Activated CD8-positive, alpha-beta T cell treated with anti-CD3 and anti-CD28 coated beads, Interleukin-2, amount 10 ng/mL, durations not matched to agents 7 days and 5 days (primary cell): Measurements from ENCODE around the gene UNC93B1. TPM values are rescaled to one million over a fixed set of nuclear protein-coding genes. Genes with fewer than 3 reads are reported as not detected.
"Not testable (repeated sequence)": the region's sequence is repeated elsewhere in the genome, so short reads cannot be mapped to it uniquely, and the experiment has no call there.

Source experiments
- ATAC-seq: fragments of 150-1000 bp; cut with Tn5 transposase; one replicate; pipeline ENCODE4 v1.10.0; 2021; ENCODE audit warnings: moderate library complexity
- CTCF ChIA-PET: fragments of 350-600 bp; sonication (Branson Sonifier 250); formaldehyde crosslinking; loops from one replicate; lab custom pipeline; 2021; ENCODE audit warnings: antibody characterized with exemption; lab: Charles Lee
- POLR2A ChIA-PET: fragments of 350-600 bp; sonication (Branson Sonifier 250); formaldehyde crosslinking; loops from one replicate; lab custom pipeline; 2021; ENCODE audit warnings: antibody characterized with exemption; lab: Charles Lee
- DNase-seq: peaks from one replicate; pipeline ENCODE4 v3.0.0-alpha.2; 2020
- H3K27ac Mint-ChIP-seq: one replicate; pipeline ENCODE4 v1.8.0; 2021; ENCODE audit warnings: mild to moderate bottlenecking, mixed read lengths
- H3K27me3 Mint-ChIP-seq: one replicate; pipeline ENCODE4 v1.8.0; 2021; ENCODE audit warnings: low read depth, mixed read lengths
- H3K36me3 Mint-ChIP-seq: one replicate; pipeline ENCODE4 v1.8.0; 2021; ENCODE audit warnings: low read depth, mixed read lengths
- H3K4me1 Mint-ChIP-seq: one replicate; pipeline ENCODE4 v1.8.0; 2021; ENCODE audit warnings: low read depth, mixed read lengths
- H3K4me3 Mint-ChIP-seq: one replicate; pipeline ENCODE4 v1.8.0; 2021; ENCODE audit warnings: mild to moderate bottlenecking, mixed read lengths
- H3K9me3 Mint-ChIP-seq: one replicate; pipeline ENCODE4 v1.8.0; 2022; ENCODE audit warnings: mixed read lengths; ENCODE audit not compliant: insufficient read depth
- total RNA-seq, 2 experiments: library from RNA; stranded (reverse); gene quantifications; one replicate each; pipeline ENCODE4 v1.2.3, GENCODE V29; 2021

The UNC93B1 gene
- total RNA-seq, 2 experiments from 2014 or later: 27.8 to 29.8 TPM

DNA sequence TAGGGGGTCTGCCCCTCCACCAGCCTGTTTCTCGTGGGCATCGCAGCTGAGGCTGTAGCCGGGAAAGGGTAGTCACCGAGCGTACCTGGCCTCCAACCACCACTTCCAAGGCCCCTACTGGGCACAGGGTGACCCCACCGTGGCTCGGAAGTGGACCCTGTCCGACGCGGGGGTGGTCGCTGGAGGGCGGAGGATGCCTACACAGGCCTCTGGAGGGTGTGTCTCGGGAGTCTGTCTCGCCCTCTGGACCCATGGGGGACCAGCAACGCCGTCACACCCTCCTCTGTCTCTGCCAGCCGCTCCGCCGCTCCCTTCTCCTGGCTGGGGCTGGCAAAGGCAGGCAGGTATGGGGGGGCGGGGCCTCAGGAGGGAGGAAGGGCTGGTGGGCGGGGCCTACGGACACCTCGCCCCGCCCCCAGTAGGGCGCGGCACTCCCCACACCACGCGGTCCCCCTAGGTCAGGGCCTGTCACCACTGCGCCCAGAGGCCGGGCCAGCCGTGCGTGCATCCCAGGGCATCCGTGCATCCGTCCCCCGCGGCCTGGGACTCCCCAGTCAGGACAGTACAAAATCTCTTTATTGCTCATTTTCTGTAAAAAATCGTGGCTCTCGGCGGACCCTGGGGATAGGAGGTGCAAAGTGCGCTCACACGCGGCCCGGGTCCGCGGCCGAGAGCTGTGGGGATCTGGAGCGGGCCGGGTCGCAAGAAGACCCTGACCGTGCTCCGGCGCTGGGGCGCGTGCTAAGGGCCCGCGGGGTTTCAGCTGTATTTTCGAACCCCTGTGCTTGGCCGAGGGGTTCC is 13.2 kb downstream of the UNC93B1 start:
- CTCF ChIA-PET, POLR2A ChIA-PET, ATAC-seq, H3K9me3 Mint-ChIP-seq, H3K27ac Mint-ChIP-seq, DNase-seq, H3K27me3 Mint-ChIP-seq, H3K36me3 Mint-ChIP-seq, H3K4me3 Mint-ChIP-seq: not testable (repeated sequence)
- H3K4me1 Mint-ChIP-seq: peaks cover 11% of the 10 kb centered on the region

DNA sequence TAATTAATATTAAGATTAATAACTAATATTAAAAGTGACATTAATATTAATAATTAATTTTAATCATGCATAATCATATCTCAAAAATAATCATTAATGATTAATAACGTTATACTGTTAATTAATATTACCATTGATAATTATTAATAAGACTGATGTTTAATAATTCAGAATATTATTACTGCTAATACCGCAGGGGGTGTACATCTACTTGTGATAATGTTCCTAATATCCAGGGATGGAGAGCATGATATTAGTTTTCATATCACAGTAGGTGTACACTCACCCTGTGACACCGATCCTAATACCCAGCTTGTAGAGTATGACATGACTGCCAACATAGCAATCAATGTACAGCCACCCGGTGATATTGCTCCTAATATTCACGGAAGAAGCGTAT is 18.6 kb downstream of the UNC93B1 start:
- POLR2A ChIA-PET, H3K9me3 Mint-ChIP-seq, H3K4me1 Mint-ChIP-seq: not testable (repeated sequence)

DNA sequence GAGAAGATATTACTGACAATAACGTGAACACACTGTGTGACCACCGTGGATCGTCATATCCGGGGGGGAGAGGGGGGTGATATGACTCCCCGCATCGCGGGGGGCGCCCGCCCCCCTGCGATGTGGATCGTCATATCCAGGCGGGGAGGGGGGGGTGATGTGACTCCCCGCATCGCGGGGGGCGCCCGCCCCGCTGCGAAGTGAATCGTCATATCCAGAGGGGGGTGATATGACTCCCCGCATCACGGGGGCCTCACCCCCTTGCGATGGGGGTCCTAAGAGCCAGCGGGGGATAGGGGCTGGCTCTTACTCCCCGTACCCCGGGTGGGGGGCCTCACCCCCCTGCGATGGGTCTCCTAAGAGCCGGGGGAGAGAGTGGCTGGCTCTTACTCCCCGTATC is 19.9 kb downstream of the UNC93B1 start:
- H3K27me3 Mint-ChIP-seq: no peaks in the 10 kb centered on the region
- H3K4me1 Mint-ChIP-seq: no peaks in the 10 kb centered on the region
- ChIA-PET CTCF (no interaction called here), POLR2A (no interaction called here)
- no peak overlapping the region for H3K27ac Mint-ChIP-seq
- no peak overlapping the region for H3K4me3 Mint-ChIP-seq
- no peaks in the 10 kb centered on the region for H3K36me3 Mint-ChIP-seq
- DNase-seq: no peak
- no peak for ATAC-seq
- H3K9me3 Mint-ChIP-seq: no peaks in the 10 kb centered on the region

More for the DNA sequence above, 18.6 kb downstream of the UNC93B1 start:
- H3K36me3 Mint-ChIP-seq, H3K4me3 Mint-ChIP-seq, CTCF ChIA-PET, DNase-seq, ATAC-seq, H3K27me3 Mint-ChIP-seq, H3K27ac Mint-ChIP-seq: not testable (repeated sequence)

DNA sequence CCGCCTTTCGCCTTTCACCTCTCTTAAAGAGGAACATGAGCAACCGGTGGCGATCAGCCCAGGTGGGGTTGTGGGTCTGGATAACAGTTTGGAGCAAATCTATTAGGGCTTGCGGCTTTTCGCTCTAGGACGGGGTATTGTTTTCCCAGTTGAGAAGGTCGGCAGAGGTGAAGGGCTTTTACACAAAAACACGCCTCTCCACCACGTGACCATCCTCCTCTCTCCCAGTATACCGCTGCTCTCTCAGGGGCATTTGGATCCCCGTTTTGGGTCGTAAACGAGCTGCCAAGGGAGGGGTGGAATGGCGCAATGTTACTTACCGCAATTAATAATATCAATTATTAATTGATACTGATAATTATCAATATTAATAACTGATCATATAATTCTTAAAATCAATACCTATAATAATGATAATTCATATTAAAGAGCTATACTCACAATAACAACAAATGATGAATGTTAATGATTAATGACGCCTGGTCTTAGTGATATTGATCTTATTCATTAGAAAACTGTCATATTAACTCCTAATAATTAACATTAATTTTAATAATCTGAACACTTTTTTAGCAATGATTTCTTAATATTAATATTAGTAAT is 21.5 kb downstream of the UNC93B1 start:
- POLR2A ChIA-PET, CTCF ChIA-PET, H3K27me3 Mint-ChIP-seq, H3K36me3 Mint-ChIP-seq, H3K4me3 Mint-ChIP-seq, ATAC-seq, H3K9me3 Mint-ChIP-seq, H3K4me1 Mint-ChIP-seq, H3K27ac Mint-ChIP-seq, DNase-seq: not testable (repeated sequence)

DNA sequence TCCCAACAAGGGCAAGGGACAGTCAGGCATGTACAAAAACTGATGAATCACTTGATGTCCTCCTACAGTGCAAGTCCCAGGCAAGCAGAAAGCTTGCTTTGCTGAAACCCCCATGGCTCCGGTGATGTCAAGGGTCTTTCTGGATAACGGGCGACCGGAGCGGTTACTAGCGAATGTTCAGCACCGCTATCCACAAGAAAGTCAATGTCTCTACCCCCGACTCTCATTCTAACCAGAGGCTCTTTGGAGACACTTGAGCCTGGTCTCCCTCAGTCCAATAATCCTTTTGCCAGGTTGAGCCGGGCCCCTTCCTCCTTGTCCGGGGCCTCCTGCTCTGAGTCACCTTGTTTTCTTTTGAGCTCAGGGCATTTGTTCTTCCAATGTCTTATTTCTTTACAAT is 22.7 kb downstream of the UNC93B1 start:
- not testable (repeated sequence) for H3K27ac Mint-ChIP-seq, H3K9me3 Mint-ChIP-seq

DNA sequence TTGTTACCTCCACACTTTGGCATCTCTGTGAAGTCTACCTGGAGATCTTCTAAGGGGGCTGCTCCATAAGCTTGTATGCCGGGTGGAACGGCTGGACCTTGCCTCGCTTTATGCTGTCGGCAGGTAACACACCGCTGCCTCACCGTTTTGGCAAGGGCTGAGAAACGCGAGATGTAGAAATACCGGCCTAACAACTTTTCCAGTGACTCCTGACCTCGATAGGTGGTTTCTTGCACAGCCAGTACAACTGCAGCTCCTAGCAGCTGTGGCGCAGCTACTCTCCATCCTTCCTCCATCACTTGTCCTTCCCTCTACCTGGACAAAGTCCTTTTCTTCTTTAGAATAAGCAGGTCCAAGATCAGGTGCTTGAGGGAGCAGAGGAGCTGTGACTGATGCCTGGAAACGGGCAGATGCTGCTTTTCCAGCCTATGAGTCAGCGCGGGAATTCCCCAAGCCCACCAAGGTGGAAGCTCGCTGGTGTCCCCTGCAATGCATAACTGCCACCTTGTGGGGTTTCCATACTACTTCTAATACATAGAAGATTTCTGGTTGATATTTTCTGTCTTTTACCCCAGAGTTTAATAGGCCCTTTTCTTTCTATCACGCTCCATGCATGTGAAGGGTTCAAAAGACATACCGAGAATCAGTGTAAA is 25.0 kb downstream of the UNC93B1 start:
- H3K27ac Mint-ChIP-seq, H3K9me3 Mint-ChIP-seq, H3K4me1 Mint-ChIP-seq, H3K4me3 Mint-ChIP-seq, H3K27me3 Mint-ChIP-seq, H3K36me3 Mint-ChIP-seq, DNase-seq, POLR2A ChIA-PET, ATAC-seq: not testable (repeated sequence)
- CTCF ChIA-PET: interaction anchor here (1.0 kb wide), 1 partner anchor 23 kb away, joined by 3 read pairs; no protein-coding TSS in a partner anchor

More for the DNA sequence above, 22.7 kb downstream of the UNC93B1 start:
- H3K4me1 Mint-ChIP-seq, POLR2A ChIA-PET, ATAC-seq, H3K4me3 Mint-ChIP-seq, H3K27me3 Mint-ChIP-seq, DNase-seq, H3K36me3 Mint-ChIP-seq: not testable (repeated sequence)
- CTCF ChIA-PET: interaction anchor here (0.9 to 2.2 kb wide), 3 partner anchors 13 to 26 kb away, joined by 3 to 7 read pairs (median 3); no protein-coding TSS in a partner anchor

DNA sequence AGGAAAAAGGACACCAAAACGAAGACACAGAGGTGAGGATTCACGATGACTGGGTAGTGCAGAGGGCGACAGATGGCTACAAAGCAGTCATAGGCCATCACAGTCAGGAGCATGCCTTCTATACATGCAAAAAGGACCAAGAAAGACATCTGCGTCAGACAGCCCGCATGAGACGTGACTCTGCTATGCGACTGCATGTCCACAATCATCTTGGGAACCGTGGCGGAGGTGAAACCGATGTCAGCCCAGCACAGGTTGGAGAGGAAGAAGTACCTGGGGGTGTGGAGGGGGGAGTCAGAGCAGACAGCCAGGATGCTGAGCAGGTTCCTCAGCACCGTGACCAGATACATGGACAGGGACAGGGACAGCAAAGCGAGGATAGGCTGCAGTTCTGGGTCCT is 29.2 kb downstream of the UNC93B1 start:
- H3K4me3 Mint-ChIP-seq, DNase-seq, ATAC-seq, H3K27me3 Mint-ChIP-seq, CTCF ChIA-PET, H3K36me3 Mint-ChIP-seq, H3K27ac Mint-ChIP-seq, POLR2A ChIA-PET, H3K9me3 Mint-ChIP-seq, H3K4me1 Mint-ChIP-seq: not testable (repeated sequence)

DNA sequence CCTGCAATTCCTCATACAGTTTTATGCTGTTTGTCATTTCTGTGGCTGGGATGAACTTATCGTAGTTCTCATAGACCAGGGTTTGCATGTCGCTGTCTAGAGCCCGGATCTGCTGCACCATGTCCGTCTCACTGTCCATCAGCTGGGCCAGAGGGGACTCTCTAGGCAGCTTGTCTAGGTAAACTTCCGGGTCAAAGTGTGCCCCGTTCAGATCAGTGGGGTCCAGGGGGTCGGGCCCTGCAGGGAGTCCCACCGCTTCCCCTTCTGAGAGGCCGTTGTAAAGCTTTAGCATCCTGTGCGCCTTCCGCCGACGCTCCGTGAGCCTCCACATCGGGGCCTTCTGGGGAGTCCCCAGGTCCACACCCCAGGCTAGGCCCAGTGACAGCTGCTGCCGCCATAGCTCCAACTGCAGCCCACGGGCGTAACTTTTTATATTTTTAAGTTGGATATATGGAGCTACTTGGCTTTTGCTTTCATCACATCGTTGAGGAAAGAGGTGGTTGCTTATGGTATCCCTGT is 38.0 kb downstream of the UNC93B1 start:
- H3K9me3 Mint-ChIP-seq, ATAC-seq, CTCF ChIA-PET: not testable (repeated sequence)

DNA sequence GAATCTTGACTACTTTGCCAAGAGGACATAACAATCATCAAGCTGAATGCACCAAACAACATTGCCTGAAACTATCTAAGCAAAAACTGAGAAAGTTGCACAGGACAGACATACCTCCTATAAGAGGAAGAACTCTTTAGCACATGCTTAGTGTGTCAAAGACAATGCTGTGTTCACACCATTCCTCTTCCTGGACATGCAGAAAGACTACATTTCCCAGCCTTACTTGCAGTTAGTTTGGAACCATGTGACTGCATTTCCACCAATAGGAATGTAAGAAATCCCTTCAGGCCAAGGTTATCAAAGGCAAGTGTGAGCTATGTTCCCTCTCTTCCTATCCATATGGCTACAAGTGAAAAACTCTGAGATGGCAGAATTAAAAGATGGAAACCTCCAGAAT is 39.2 kb downstream of the UNC93B1 start:
- H3K4me1 Mint-ChIP-seq, H3K36me3 Mint-ChIP-seq, DNase-seq, H3K4me3 Mint-ChIP-seq, H3K9me3 Mint-ChIP-seq, CTCF ChIA-PET, H3K27ac Mint-ChIP-seq, POLR2A ChIA-PET, ATAC-seq: not testable (repeated sequence)
- peaks cover 13% of the 10 kb centered on the region for H3K27me3 Mint-ChIP-seq

More for the DNA sequence above, 38.0 kb downstream of the UNC93B1 start:
- POLR2A ChIA-PET, H3K27ac Mint-ChIP-seq, H3K4me3 Mint-ChIP-seq, DNase-seq, H3K36me3 Mint-ChIP-seq, H3K4me1 Mint-ChIP-seq: not testable (repeated sequence)
- H3K27me3 Mint-ChIP-seq: peaks cover 13% of the 10 kb centered on the region

DNA sequence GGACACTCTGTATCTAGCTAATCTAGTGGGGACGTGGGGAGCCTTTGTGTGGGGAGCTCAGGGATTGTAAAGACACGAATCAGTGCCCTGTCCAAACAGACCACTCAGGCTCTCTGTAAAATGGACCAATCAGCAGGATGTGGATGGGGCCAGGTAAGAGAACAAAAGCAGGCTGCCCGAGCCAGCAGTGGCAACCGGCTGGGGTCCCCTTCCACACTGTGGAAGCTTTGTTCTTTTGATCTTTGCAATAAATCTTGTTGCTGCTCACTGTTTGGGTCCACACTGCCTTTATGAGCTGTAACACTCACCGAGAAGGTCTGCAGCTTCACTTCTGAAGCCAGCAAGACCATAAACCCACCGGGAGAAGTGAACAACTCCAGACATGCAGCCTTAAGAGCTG is 40.0 kb downstream of the UNC93B1 start:
- CTCF ChIA-PET, ATAC-seq, H3K4me3 Mint-ChIP-seq, POLR2A ChIA-PET, DNase-seq, H3K4me1 Mint-ChIP-seq, H3K27ac Mint-ChIP-seq, H3K36me3 Mint-ChIP-seq, H3K9me3 Mint-ChIP-seq: not testable (repeated sequence)
- peaks cover 17% of the 10 kb centered on the region for H3K27me3 Mint-ChIP-seq

DNA sequence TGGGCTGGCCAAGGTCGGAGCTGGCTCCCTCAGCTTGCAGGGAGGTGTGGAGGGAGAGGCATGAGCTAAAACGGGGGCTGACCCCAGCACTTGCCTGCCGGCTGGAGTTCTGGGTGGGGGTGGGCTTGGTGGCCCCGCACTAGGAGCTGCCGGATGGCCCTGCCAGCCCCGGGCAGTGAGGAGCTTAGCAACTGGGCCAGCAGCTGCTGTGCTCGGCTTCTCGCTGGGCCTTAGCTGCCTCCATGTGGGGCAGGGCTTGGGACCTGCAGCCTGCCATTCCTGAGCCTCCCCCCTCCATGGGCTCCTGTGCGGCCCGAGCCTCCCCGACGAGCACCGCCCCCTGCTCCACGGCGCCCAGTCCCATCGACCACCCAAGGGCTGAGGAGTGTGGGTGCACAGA is 40.7 kb downstream of the UNC93B1 start:
- H3K4me1 Mint-ChIP-seq, H3K9me3 Mint-ChIP-seq, H3K36me3 Mint-ChIP-seq, DNase-seq, ATAC-seq, H3K27ac Mint-ChIP-seq, H3K4me3 Mint-ChIP-seq, POLR2A ChIA-PET, CTCF ChIA-PET: not testable (repeated sequence)
- peaks cover 22% of the 10 kb centered on the region for H3K27me3 Mint-ChIP-seq
